VCaP (cell line): ENCODE measurements around the gene HAVCR1.

Experiments used
- H3K27ac ChIP-seq: fragments of 450-650 bp; 2 replicates; pipeline ENCODE4 v1.5.1; 2017
- CTCF ChIP-seq: fragments of 450-650 bp; conservative IDR thresholded peaks from 2 replicates; pipeline ENCODE4 v1.5.1; 2017; ENCODE audit warnings: mild to moderate bottlenecking, moderate library complexity

The HAVCR1 gene

GRCh38 chr5:157059093-157059539 is at the start of gene HAVCR1:
Gene HAVCR1 (minus strand): TSS chr5:157059116. CDS start chr5:157057943, 1,173 bp downstream.
- no peak for TF ChIP-seq CTCF
- H3K27ac ChIP-seq = no peak within 1 kb of the TSS

- no peak for TF ChIP-seq CTCF
- H3K27ac ChIP-seq = no peak overlapping the region
Observed at GRCh38 chr5:157107508-157107907, 48.6 kb upstream of the HAVCR1 start.

- TF ChIP-seq CTCF = no peak
- H3K27ac ChIP-seq = no peak overlapping the region
Observed at GRCh38 chr5:157106630-157107461, 47.9 kb upstream of the HAVCR1 start.

GRCh38 chr5:157100140-157100679 is 41.3 kb upstream of the HAVCR1 start:
- H3K27ac ChIP-seq = no peak overlapping the region
- no peak for TF ChIP-seq CTCF

- H3K27ac ChIP-seq = no peak overlapping the region
- no peak for TF ChIP-seq CTCF
Observed at GRCh38 chr5:157088342-157088990, 29.6 kb upstream of the HAVCR1 start.

GRCh38 chr5:157086751-157087359 is 27.9 kb upstream of the HAVCR1 start:
- no peak for TF ChIP-seq CTCF
- H3K27ac ChIP-seq = no peak overlapping the region

- TF ChIP-seq CTCF = no peak
- no peak overlapping the region for H3K27ac ChIP-seq
Observed at GRCh38 chr5:157085930-157086329, 27.0 kb upstream of the HAVCR1 start.
